HUES64 (cell line): ENCODE results near the gene PRR15L.
A peak's percentile ranks its signal among the peaks of the same experiment; 100 is the strongest.

Experiments
- H3K27ac ChIP-seq: 2 replicates; pipeline ENCODE4 v1.7.0; 2013; ENCODE audit warnings: low read depth, low read length, inconsistent platforms
- H3K27me3 ChIP-seq: 2 replicates; pipeline ENCODE4 v1.6.1; 2013; ENCODE audit warnings: mild to moderate bottlenecking, low read length; ENCODE audit not compliant: insufficient read depth
- H3K36me3 ChIP-seq: 2 replicates; pipeline ENCODE4 v1.6.1; 2013; ENCODE audit warnings: mild to moderate bottlenecking, low read length; ENCODE audit not compliant: insufficient read depth
- H3K4me1 ChIP-seq: 2 replicates; pipeline ENCODE4 v1.6.1; 2013; ENCODE audit warnings: mild to moderate bottlenecking, low read length, moderate library complexity; ENCODE audit not compliant: insufficient read depth
- H3K4me3 ChIP-seq: 2 replicates; pipeline ENCODE4 v1.5.1; 2013; ENCODE audit warnings: mild to moderate bottlenecking, low read length, moderate library complexity
- H3K9ac ChIP-seq: 2 replicates; pipeline ENCODE4 v1.6.1; 2013; ENCODE audit warnings: mild to moderate bottlenecking, low read depth, low read length
- H3K9me3 ChIP-seq: 2 replicates; pipeline ENCODE4 v1.6.1; 2013; ENCODE audit warnings: low read depth, low read length; ENCODE audit not compliant: insufficient read depth
- WGBS: fragments of 150-250, 120-280 bp; methylation state at CpG from one replicate; pipeline ENCODE4 v1.1.7; 2013; ENCODE audit warnings: missing lambda C conversion rate; 5-methylcytosine and 5-hydroxymethylcytosine counted together

Gene PRR15L

DNA sequence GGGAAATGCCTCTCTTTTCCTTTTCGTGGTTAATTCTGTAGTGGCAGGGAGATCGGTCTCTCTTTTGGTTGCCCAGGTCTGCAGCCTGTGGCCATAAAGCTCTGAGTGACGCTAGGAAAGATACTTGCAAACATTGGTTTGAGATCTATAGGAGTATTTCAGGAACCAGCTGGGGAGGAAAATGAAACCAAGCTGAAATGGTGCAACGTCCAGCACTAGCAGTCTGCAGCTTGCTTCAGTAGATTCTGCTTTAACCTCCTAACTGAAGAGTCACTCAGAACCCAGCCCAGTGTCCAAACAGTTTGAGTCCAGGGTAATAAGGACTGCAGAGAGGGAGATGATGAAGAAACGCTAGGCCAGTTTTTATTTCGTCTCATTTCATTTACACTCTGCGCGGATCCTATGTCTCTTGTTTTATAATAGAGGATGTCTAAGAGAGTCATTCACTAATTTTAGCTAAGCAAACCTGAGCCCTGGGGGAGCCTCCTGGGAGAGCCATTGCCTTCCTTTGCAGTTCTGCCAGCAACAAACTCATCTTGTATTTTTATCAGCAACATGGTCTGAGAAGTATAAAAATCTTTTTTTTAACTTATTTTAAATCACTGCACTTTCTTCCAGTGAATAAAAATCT lies 49.6 kb downstream of the PRR15L start:
- Histone ChIP-seq H3K4me3 (no peak overlapping the region), H3K9me3 (no peaks in the 10 kb centered on the region), H3K27ac (no peak overlapping the region), H3K4me1 (peaks cover 14% of the 10 kb centered on the region), H3K9ac (no peak overlapping the region), H3K27me3 (no peaks in the 10 kb centered on the region), H3K36me3 (no peaks in the 10 kb centered on the region; the same call in 1 of the 2 replicates)
- WGBS: 92% methylated on average over 8 of the region's 8 CpGs

DNA sequence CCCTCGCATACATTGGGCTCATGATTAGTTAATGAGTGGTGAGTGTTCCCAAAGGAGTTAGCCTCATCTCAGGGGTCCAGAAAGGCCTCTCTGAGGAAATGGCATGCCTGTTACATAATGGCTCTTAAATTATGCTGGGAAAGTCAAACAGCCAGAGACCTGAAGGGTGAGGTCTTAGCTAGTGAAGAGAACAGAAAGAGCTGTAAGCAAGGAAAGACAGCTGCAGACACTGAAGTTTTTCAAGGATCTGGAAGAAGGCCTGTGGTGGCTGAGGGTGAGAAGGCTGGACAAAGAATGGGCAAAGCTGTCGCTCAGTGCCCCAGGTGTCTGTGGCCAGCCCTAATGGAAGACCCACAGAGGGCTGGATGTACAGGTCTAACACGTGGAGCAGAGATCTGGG lies 51.2 kb downstream of the PRR15L start:
- 89% methylated on average over 3 of the region's 3 CpGs for WGBS
- Histone ChIP-seq H3K27ac (no peak overlapping the region), H3K4me1 (peaks cover 25% of the 10 kb centered on the region), H3K9ac (no peak overlapping the region), H3K9me3 (no peaks in the 10 kb centered on the region), H3K4me3 (no peak overlapping the region), H3K36me3 (no peaks in the 10 kb centered on the region; the same call in 1 of the 2 replicates), H3K27me3 (no peaks in the 10 kb centered on the region)

DNA sequence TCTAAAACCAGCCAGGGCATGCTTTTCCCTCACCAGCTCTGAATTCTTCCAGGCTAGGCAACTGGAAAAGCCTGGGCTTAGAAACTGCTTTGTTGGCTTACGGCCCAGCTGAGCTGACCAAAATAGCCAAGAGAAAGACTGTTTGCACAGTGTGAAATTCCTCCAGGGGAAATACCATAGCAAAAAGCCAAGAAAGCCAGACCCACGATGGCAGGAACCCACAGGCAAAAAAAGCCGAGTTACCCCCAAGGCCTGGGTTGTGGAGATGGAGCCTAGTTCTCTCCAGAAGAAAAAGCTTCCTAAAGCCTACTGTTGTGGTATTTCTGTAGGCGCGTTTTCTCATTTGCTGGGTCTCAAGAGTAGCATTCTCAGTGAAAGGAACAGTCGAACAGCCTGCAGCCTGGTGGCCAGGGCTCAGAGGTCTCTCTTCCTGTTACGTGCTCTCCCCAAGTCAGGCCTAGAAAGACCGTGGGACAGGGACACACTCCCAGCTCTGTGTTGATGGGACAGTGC lies 52.4 kb downstream of the PRR15L start:
- 81% methylated on average over 8 of the region's 8 CpGs for WGBS
- peak overlapping the region; percentile 43; the same call in 1 of the 2 replicates for H3K9ac ChIP-seq
- no peaks in the 10 kb centered on the region; the same call in 1 of the 2 replicates for H3K36me3 ChIP-seq

DNA sequence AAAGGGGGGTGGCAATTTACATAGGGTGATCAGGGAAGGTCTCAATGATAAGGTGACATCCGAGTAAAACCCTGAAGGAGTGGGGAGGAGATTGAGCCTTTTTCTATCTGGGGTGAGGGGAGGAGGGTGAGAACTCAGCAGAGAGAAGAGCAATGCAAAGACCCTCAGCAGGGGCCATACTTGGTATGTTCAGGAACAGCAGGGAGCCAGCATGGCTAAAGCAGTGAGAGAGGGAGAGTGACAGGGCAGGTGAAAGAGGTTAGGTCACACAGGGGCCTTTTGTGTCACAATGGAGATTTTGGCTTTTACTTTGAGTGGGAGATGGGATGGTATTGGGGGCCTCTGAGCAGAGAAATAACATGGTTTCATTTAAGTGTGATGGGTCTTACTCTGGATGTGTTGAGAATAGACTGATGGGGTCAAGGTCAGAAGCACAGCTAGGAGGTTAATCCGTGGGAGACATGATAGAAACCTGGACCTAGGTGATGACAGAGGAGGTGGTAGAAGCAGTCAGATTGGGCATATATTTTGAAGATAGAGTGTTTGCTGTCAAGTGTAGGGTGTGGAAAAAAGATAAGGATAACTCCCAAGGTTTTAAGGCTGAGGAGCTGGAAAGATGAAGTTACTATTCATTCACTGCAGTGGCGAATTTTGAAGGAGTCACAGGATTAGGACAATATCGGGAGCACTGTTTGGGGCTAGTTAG lies 55.5 kb downstream of the PRR15L start:
- Histone ChIP-seq H3K27ac (peak overlapping the region; percentile 80; the same call in 1 of the 2 replicates), H3K9me3 (no peaks in the 10 kb centered on the region), H3K4me1 (peaks cover 40% of the 10 kb centered on the region), H3K36me3 (no peaks in the 10 kb centered on the region), H3K27me3 (no peaks in the 10 kb centered on the region), H3K9ac (0 out of 2 replicates have a peak overlapping the region, but pooled peaks have one; percentile 12), H3K4me3 (peak overlapping the region; percentile 30)
- WGBS: 47% methylated on average over 4 of the region's 4 CpGs

More for the DNA sequence above, 52.4 kb downstream of the PRR15L start:
- Histone ChIP-seq H3K27ac (peak overlapping the region; percentile 46), H3K27me3 (no peaks in the 10 kb centered on the region), H3K4me1 (peaks cover 33% of the 10 kb centered on the region), H3K9me3 (no peaks in the 10 kb centered on the region), H3K4me3 (no peak overlapping the region)
